Right lung (tissue), 5 donors: Measurements from ENCODE around the gene FRK. TPM values are rescaled to one million over a fixed set of nuclear protein-coding genes. Genes with fewer than 3 reads are reported as not detected.

Experiments
- DNase-seq, 2 donors: peaks; one replicate each; pipeline ENCODE4 v3.0.0-alpha.2; 2013
- polyA plus RNA-seq, 5 donors: library from polyadenylated mRNA; unstranded; fragments of 120-200 nt; gene quantifications; one replicate each; pipeline versions ENCODE4 v1.2.1 to v1.2.3, GENCODE V29; 2013; ENCODE audit warnings: inconsistent platforms in 1 of 5, low replicate concordance in 1 of 5; ENCODE audit not compliant: insufficient read length in 5 of 5, insufficient read depth in 1 of 5

FRK gene
- polyA plus RNA-seq, 5 donors = 2.4 to 4.8 (median 4.4) TPM

DNA sequence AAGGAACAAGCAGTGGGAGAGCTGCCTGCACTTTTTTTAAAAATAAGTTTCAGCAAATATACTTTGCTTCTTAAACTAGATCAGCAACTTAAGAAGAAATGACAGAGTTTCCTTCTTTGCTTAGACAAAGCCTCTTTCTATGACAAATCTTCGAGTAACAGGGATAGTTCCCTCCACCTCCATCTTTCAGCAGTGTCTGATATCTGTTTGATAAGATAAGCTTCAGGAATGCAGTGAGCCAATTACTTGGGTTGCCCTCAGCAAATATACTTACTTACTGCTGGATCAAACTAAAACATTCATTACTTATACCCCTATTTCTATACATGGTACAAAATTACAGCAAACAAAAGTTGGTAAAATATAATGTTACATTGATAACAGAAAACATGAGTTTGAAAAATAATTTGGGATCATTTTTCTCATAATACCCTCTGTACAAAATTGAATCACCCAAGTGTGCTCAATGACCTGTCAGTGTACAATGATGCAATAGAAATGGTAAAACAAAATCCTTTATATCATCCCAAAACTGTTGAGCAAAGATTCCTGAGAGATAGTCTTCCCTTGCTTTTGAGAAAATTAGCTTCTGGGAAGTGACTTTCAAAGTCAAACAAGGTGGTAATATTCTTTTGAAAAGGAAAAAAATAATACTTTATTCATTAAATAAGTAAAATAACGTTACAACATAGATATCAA is 24.5 kb downstream of the FRK start:
- DNase-seq = no peak

DNA sequence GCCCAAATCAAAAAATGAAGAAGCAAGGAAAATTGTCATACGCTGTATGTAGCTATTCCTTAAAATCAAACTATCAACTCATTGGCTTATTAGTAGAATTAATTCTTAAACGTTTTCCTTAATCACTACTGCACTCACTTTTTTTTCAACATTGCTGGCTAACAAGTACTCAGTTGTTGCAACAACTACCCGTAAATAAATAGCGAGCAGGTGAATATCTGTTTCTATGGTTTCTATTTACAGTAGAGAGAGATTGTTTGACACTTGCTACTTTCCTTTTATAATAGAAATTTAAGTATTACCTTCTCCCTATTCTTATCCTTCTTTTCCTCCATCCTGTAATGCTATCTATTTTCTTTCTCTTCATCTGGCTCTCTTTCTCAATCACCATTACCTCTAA is 25.1 kb downstream of the FRK start:
- DNase-seq = no peak

DNA sequence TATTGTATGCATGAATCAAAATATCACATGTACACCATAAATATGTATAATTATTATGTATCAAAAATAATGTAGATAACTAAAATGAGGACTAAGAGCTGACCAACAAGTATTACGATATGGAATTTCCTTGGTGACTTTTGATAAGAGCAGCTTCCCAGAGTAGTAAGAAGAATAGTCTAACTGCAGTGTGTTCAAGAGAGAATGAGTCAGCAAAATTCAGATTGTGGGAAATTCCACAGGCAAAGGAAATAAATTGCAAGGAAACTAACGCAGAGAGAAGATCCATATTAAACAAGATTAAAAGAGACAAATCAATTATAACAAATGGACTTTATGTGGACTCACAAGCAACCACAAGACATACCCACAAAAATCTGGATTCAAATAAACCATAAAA is 26.4 kb downstream of the FRK start:
- DNase-seq = no peak

DNA sequence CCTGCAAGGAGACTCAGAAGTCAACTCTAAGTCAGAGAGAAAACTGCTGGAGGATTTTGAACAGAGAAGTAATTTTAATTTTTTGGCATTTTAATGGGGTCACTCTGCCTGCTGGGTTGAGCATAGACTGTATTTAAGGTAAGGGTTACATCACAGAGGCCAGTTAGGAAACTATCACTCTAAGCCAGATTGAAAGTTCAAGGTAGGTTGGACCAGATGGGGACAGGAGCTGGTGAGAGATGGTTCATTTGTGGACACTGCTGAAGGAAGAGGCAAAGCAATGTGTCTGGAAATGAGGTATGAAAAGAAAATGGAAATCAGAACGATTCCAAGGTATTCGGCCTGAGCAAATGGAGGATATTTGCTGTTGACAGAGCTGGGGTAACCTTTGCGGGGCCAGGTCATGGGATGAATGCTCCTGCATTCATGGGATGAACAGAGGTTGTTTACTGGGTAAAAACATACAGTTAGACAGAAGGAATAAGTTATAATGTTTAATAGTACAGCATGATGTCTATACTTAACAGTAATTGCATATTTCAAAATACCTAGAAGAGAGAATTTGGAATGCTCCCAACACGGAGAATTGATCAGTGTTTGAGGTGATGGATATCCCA is 26.9 kb downstream of the FRK start:
- DNase-seq = no peak

DNA sequence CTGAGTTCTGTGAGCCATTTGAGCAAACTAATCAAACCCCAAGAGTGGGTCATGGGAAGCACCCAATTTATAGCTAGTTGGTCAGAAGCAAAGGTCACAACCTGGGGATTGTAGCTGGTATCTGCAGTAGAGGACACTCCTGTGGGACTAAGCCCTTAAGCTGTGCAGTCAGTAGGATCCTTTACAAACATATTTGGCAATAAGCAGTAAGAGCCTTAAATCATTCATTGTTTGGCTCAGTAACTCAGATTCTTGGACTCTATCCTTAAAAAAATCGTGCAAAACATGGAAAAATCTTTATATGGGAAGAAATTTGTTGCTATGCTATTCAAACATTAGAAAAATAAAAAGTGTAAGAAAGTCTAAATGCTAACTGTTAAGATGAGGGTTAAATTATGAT is 29.9 kb downstream of the FRK start:
- no peak for DNase-seq

DNA sequence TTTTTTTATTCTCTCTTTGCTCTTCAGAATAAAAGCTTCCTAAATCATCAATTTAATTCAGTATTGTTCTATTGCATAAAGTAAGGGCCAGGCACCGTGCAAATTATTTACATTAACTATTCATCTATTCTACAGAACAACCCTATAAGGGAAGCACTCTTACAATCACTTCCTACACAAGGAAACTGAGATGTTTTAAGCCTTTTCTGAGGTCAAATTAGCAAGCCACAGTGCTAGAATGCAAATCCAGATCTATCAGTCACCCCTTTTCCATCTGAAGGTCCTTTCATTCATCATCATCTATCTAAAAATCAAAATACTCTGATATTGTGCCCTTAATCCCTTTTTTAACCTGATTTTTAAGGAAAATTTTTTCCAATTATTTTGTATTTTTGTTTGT is 31.2 kb downstream of the FRK start:
- no peak for DNase-seq

DNA sequence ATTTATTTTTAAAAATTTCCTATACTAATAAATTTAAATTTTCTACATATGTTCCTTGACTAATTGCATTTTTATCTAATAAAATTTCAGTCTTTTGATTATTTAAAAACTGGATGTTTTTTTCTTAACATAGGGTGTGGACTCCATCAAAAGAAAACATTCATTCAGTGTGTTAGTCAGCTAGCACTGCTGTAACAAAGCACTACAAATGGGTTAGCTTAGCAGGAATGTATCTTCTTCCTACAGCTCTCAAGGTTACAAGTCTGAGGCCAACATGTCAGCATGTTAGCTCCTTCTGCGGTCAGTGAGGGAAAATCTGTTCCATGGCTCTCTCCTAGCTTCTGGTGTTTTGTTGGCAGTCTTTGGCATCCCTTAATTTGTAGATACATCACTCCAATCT is 32.5 kb downstream of the FRK start:
- DNase-seq = no peak

DNA sequence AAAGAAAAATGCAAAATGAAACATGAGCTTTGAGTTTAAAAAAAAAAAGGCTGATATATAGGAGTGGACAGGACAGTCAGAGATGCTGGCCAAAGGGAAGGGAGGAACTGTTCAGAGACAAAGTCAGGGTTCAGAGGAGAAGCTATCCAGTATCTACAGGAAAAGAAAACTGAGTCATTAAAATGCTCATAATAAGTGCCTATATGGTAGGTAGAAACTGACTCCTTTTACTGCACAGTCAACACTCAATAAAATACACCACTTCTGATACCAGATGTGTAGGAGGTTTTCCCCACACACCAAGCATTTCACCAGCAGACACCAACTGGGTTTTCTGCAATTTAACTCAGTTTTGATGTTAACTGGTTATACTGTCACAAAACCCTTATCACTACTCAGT is 32.9 kb downstream of the FRK start:
- DNase-seq = no peak

DNA sequence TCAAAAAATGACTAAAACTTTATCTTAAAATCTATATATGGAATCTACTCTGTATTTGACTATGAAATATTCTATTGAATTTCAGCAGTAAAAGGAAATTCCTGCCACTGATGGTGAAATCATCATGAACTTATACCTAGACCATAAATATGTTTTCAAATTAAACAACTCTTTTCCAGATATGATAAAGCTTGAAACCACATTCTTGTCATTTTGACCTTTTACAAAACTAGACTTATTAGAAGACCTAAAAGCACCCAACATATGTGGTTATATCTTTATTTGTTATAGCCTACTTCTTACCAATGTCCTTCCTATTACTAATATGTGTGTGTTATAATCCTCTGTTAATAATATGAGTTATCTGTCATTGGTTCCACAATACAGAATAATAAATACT is 35.3 kb downstream of the FRK start:
- no peak for DNase-seq

DNA sequence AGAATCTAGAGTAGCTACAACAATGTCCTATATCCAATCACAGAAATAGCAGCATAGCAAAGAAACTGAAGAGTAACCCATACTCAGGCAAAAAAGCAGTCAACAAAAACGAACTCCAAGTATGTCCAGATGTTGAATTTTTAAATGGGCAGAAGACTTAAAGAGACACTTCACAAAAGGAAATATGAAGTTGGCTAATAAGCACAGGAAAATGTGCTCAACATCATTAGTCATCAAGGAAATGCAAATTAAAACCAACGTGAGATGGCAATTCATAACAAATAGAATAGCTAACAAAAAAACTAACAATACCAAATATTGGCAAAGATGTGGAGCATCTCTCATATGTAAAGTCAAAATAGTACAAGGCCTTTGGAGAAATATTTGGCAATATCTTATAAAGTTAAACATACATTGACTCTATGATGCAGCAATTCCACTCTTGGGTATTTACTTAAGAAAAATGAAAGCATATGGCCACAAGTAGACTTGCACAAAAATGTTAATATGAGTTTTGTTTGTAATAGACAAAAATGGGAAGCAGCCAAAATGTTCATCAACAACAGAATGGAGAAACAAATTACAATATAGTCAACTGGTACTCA is 37.7 kb downstream of the FRK start:
- no peak for DNase-seq

DNA sequence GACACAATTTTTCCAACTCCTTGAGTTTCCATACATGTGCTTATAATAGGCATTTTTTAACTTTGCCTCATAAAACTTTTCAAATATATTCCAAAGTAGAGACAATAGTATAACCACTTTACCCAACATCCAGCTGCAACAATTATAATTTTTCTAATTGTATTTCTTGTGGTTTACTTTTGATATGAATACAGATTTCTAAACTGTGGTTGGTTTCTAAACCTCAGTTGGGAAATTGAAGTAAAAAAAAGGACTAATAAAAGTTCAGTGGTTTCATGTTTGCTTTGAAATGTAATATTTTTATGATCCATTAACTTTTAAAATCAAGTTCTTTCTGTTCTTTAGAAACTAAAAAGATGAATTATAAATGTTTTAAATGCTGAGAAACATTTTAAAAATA is 40.0 kb downstream of the FRK start:
- DNase-seq = no peak

DNA sequence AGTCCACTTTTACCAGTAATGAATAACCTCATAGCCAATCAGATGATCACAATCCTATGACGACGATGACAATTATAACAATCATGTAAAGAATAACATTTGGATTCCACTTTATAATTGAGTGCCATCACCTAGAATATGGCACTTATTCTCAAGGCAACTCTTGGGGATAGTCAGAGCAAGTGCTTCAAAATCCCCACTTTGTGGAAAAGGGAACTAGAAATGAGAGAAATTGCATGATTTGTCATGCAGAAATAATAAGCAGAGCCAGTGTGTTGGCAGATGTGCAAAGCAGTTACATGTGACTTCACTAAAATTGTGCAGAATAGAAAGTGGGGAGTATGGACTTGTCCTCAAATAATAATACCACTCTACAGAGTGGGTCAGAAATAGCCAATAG is 41.3 kb downstream of the FRK start:
- no peak for DNase-seq

DNA sequence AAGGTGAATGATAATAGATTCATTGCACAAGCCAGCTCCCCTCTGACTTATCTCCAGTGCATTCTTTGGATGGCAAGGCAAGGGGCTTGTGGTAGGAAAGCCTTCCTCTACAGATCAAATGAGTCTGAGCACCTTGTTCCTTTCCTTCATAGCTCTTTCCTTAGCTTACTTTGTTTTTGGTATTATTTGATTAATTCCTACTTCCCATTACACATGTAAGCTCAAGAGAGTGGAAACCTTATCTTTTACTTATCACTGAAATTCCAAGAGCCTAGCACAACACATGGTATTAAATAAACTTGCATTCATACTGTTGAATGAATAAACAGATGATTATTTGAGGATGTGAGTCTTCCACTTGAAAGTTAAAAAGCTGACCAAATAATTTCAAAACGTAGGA is 41.7 kb downstream of the FRK start:
- DNase-seq = no peak

DNA sequence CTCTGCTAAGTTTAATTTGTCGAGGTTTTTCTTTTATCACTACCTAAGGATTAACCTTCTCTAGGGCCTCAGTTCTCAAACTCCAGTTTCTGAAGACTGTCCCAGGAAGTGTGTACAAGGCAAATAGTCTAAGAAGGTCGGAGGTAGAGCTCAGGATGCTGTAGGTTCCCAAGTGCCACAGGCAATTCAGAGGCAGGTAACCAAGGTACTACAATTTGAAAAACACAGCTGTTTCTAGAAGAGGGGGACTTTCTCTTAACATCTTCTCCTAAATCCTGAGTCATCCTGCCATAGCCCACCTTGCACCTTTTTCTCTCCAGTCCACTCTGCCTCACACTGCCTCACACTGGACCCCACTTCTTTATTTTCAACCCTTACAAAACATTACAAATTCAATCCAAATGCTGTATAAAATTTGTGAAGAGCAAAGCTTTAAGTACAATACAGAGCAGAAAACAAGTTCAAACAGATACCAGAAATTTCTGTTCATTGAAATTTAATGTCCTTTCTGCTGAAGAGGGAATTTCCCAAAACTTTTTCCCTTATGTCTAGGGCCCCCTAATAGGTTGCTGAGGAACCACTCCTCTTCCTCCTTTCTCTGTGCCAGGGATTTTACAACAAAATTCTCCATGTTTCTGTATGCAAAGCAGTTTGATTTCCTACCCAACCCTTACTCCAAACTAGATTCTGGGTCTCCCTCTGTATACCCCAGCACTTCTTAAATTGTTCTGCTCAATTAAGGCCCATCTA is 43.0 kb downstream of the FRK start:
- no peak for DNase-seq

DNA sequence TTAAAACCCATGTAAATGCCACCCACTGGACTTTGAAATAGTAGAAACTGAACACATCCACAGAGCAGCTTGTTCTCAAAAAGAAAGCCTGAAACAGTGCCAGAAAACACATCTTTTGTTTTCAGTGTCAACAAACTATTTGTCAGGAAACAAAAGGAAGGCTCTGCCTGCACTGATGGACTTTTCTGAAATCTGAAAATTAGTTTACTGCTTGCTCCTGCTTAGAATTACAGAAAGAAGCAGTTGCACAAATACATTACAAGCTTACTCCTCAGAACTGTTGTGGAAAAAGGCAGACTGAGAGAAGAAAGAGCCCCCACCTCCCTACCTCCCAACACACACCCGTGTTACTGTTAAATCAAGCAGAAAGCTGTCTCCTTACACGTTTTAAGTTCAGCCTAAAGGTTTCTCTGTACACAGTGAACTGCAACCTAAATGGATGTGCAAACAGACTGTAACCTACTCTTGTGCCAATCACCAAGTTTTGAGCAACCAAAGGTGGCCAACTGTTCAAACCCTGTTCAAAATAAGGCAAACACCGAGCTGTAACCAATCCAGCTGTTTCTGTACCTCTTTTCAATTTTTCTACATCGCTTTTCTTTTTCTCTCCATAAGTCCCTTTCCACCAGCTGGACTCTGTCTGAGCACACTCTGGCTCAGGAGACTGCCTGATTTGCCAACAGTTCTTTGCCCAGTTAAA is 43.7 kb downstream of the FRK start:
- peak; percentile 77 to 80 for DNase-seq

DNA sequence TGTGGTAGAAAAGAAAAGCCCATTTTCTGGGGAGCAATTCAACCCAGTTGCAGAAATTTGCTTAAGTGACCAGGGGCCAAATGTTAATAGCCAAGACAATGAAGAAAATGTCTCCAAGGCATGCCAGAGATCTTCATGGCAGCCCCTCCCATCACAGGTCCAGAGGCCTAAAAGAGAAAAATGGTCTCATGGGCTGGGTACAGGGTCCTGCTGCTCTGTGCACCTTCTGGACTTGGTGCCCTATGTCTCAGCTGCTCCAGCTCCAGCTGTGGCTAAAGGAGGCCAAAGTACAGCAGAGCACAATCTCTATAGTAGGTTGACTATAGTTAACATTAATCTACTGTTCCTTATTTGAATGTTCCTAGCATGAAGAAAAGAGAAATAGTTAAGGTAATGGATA is 44.7 kb downstream of the FRK start:
- DNase-seq = no peak

DNA sequence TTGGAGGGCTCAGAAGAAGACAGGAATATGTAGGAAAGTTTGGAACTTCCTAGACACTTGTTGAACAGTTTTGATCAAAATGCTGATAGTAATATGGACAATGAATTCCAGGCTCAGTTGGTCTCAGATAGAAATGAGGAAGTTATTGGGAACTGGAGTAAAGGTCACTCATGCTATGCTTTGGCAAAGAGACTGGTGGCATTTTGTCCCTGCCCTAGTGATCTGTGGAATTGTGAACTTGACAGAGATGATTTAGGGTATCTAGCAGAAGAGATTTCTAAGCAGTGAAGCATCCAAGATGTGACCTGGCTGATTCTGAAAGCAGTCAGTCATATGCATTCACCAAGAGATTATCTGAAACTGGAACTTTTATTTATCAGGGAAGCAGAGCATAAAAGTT is 45.1 kb downstream of the FRK start:
- no peak for DNase-seq

DNA sequence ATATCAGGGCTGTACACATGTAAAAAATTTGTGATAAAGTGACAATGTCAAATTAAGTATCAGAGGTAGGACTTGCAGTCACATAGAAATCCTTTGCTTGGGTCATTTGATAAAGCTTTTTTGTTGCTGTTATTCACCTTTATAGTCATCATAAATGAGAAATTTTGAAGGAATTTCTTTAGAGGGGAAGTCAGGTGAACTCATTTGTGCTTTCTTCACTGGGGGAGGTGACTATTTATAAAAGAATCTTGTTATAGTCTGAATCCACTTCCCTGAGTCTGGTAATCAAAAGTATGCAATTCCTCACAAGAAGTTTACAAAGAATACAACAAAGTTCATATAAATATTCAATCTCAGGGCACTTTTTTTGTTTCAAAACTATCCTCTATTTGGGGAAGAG is 47.7 kb downstream of the FRK start:
- DNase-seq = no peak

DNA sequence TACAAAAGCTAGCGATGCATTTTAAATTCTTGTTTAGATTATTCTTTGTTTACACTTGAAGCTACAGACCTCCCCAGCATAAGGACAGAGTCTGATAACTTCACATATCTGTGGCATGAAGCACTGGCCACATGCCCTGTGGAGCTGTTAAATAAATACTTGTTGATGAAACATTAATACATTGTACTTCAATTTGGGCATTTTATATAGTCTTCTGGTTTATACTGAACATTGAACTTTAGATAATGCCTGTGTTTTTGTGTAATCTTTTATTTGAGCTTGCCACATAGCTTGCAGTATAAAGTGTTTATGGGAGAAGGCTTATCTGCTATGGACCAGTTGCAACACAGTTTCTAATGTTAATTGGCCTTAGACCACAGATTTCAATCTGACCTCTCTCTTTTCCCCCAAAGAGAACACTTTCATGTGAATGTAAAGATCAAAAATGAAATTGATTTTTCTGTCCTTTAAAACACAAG is 48.2 kb downstream of the FRK start:
- peak; percentile 70 to 73 for DNase-seq

DNA sequence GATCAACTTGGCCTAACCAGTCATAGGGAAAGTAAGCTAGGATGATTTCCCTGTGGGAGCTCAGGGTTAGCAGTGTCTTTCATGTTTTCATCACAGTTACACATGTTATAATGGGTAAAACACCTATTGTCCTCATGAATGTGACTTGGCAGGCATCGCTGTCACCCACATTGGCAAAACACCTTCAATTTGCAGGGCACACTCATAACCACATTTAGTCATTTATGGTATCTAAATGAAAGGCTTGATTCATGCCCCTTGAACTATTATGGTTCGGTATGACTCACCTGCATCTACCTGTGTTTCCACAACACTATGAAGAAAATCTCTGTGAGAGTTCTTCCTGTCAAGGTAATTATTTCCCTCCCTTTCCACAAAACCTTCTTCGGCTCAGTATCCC is 49.2 kb downstream of the FRK start:
- no peak for DNase-seq

DNA sequence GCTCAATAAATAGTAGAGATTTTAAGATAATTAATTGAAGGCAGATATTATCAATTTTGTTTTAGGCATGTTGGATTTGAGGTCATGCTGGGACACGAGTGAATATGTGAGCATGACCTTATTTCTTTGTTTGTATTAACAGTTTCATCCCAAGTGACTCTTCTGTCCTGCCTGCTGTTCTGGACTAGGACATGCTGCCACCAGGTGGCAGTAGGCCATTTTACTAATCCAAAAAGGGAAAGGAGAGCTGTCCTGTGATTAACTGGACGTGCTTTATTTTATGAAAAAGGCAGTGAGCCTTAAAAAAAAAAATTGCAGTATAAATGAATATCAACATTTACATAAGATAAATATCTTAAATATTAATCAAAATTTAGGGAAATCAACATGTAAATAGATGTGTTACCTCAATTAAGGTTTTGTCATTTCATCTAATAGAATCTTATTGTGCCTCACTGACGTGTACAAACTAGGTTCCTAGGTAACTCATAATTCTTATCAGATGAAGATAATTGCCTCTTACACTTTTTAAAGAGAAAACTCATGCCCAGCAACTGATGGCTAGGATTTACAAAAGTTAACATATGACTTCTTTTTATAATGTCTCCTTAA is 49.8 kb downstream of the FRK start:
- peak; percentile 62 to 70 for DNase-seq

DNA sequence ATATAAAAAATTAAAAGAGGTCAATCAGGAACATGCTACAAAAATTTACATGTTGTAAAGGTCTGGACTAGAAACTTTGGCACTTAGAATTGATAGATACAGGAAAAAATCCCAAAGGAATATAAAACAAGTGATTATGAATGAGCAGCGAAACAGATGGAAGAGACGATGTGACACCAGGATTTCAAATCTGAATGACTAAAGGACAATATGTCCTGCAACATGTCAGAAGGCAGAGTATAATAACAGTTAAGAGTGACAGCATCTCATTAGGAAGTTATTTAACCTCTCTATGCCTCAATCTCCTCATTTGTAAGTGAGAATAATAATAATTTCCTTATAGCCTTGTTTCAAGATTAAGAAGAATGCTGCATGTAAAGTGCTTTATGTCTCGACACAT is 50.3 kb downstream of the FRK start:
- DNase-seq = no peak
